IMR-90 (cell line): Measurements from ENCODE around the gene DNAJC4. TPM values are rescaled to one million over a fixed set of nuclear protein-coding genes. Genes with fewer than 3 reads are reported as not detected.

ENCODE experiments used
- ATAC-seq: fragments of 200-7000 bp; cut with Tn5 transposase; 2 replicates; pipeline ENCODE4 v1.9.1; 2020; ENCODE audit warnings: low read depth, mild to moderate bottlenecking, moderate library complexity
- BruUV-seq: library from RNA; stranded (reverse); fragments of 400-500 nt; replicated peaks from 2 replicates; lab custom pipeline; 2021; lab: Mats Ljungman, UMichigan
- CTCF ChIA-PET: fragments of 300-600 bp; formaldehyde crosslinking; extraction: SDS; loops from one replicate; lab custom pipeline; 2021; ENCODE audit warnings: antibody characterized with exemption; lab: Yijun Ruan, JAX
- POLR2A ChIA-PET: fragments of 300-600 bp; sonication (Branson Sonifier 250); formaldehyde crosslinking; loops from one replicate; lab custom pipeline; 2022; ENCODE audit warnings: antibody characterized with exemption; ENCODE audit not compliant: unreplicated experiment; lab: Charles Lee
- DNase-seq: peaks from one replicate; pipeline ENCODE4 v3.0.0; 2013
- H2AFZ ChIP-seq: replicated peaks from 2 replicates; pipeline ENCODE3; 2013; ENCODE audit warnings: low read length, mild to moderate bottlenecking; ENCODE audit not compliant: poor library complexity
- H2AK5ac ChIP-seq: 2 replicates; pipeline ENCODE4 v1.6.1; 2013; ENCODE audit warnings: low read depth, low read length, inconsistent platforms
- H2AK9ac ChIP-seq: replicated peaks from 2 replicates; pipeline ENCODE3; 2013; ENCODE audit warnings: mild to moderate bottlenecking, low read depth, low read length, moderate library complexity; ENCODE audit not compliant: poor library complexity
- H2BK120ac ChIP-seq: 2 replicates; pipeline ENCODE4 v1.6.1; 2013; ENCODE audit warnings: low read depth, low read length, inconsistent platforms
- H2BK15ac ChIP-seq: 3 replicates; pipeline ENCODE4 v1.6.1; 2013; ENCODE audit warnings: low read depth, low read length, inconsistent platforms
- H2BK20ac ChIP-seq: 2 replicates; pipeline ENCODE4 v1.6.1; 2013; ENCODE audit warnings: low read depth, mild to moderate bottlenecking, inconsistent platforms, low read length, moderate library complexity
- H2BK5ac ChIP-seq: 2 replicates; pipeline ENCODE4 v1.6.1; 2013; ENCODE audit warnings: mild to moderate bottlenecking, low read depth, low read length, inconsistent platforms; ENCODE audit not compliant: poor library complexity, severe bottlenecking
- H3K14ac ChIP-seq: replicated peaks from 2 replicates; pipeline ENCODE4 v1.6.1; 2013; ENCODE audit warnings: low read depth, low read length, inconsistent platforms
- H3K18ac ChIP-seq: 2 replicates; pipeline ENCODE4 v1.6.1; 2013; ENCODE audit warnings: low read depth, low read length, control low read depth
- H3K23ac ChIP-seq: 2 replicates; pipeline ENCODE4 v1.6.1; 2013; ENCODE audit warnings: low read depth, low read length, inconsistent platforms
- H3K27ac ChIP-seq: 2 replicates; pipeline ENCODE4 v1.5.1; 2013; ENCODE audit warnings: mild to moderate bottlenecking, control low read depth, low read length; ENCODE audit not compliant: insufficient read depth
- H3K27me3 ChIP-seq: 2 replicates; pipeline ENCODE4 v1.6.1; 2013; ENCODE audit warnings: low read length; ENCODE audit not compliant: control insufficient read depth, insufficient read depth
- H3K36me3 ChIP-seq: 2 replicates; pipeline ENCODE4 v1.6.1; 2013; ENCODE audit warnings: low read length, mixed read lengths; ENCODE audit not compliant: control insufficient read depth, insufficient read depth
- H3K4ac ChIP-seq: 2 replicates; pipeline ENCODE4 v1.6.1; 2013; ENCODE audit warnings: low read depth, low read length, inconsistent platforms
- H3K4me1 ChIP-seq: 2 replicates; pipeline ENCODE4 v1.6.1; 2013; ENCODE audit warnings: low read length, mixed read lengths; ENCODE audit not compliant: control insufficient read depth, insufficient read depth
- H3K4me2 ChIP-seq: 2 replicates; pipeline ENCODE4 v1.6.1; 2013; ENCODE audit warnings: low read depth, mild to moderate bottlenecking, control low read depth, low read length, moderate library complexity
- H3K4me3 ChIP-seq: 2 replicates; pipeline ENCODE4 v1.5.1; 2013; ENCODE audit warnings: low read depth, mild to moderate bottlenecking, control low read depth, low read length, moderate library complexity; ENCODE audit not compliant: insufficient read depth
- H3K56ac ChIP-seq: 2 replicates; pipeline ENCODE4 v1.6.1; 2013; ENCODE audit warnings: low read length, inconsistent platforms; ENCODE audit not compliant: insufficient read depth; ENCODE audit errors: extremely low read depth
- H3K79me1 ChIP-seq, 2 experiments: 2 replicates each; pipeline ENCODE4 v1.6.1; 2013; ENCODE audit warnings: low read length in 2 of 2, inconsistent platforms in 1 of 2, low read depth in 1 of 2
- H3K9ac ChIP-seq: 2 replicates; pipeline ENCODE4 v1.6.1; 2013; ENCODE audit warnings: low read depth, low read length, control low read depth
- H3K9me1 ChIP-seq: 2 replicates; pipeline ENCODE4 v1.6.1; 2013; ENCODE audit warnings: low read length, inconsistent platforms; ENCODE audit not compliant: insufficient read depth
- H3K9me3 ChIP-seq: 2 replicates; pipeline ENCODE4 v1.6.1; 2013; ENCODE audit warnings: low read length; ENCODE audit not compliant: control insufficient read depth, insufficient read depth
- H4K20me1 ChIP-seq: 2 replicates; pipeline ENCODE4 v1.6.1; 2013; ENCODE audit warnings: low read length, inconsistent platforms; ENCODE audit not compliant: insufficient read depth
- H4K5ac ChIP-seq: 2 replicates; pipeline ENCODE4 v1.6.1; 2013; ENCODE audit warnings: mild to moderate bottlenecking, low read depth, low read length, control low read depth
- H4K8ac ChIP-seq, 2 experiments: 2 replicates each; pipeline ENCODE4 v1.6.1; 2013; ENCODE audit warnings: low read depth in 2 of 2, low read length in 2 of 2, control low read depth in 1 of 2, inconsistent platforms in 1 of 2
- H4K91ac ChIP-seq: 2 replicates; pipeline ENCODE4 v1.6.1; 2013; ENCODE audit warnings: low read depth, low read length, inconsistent platforms; ENCODE audit not compliant: insufficient read depth
- BHLHE40 ChIP-seq: fragments of 150-350 bp; IDR thresholded peaks from 2 replicates; pipeline ENCODE4 v1.6.1; 2016; ENCODE audit warnings: mild to moderate bottlenecking, low read depth, low read length
- CHD1 ChIP-seq: IDR thresholded peaks from 2 replicates; pipeline ENCODE4 v1.6.1; 2012; ENCODE audit warnings: low read depth, low read length, improper control_type of control experiment
- MAFK ChIP-seq: IDR thresholded peaks from 2 replicates; pipeline ENCODE4 v1.6.1; 2012; ENCODE audit warnings: low read depth, low read length, improper control_type of control experiment
- WGBS, 2 experiments: methylation state at CpG; one replicate each; pipeline versions ENCODE4 v1.1.5 to v1.1.7; 2013; ENCODE audit warnings: missing lambda C conversion rate in 2 of 2; ENCODE audit not compliant: insufficient read length in 1 of 2; ENCODE audit errors: extremely low coverage in 2 of 2; 5-methylcytosine and 5-hydroxymethylcytosine counted together
- dilution Hi-C: fragments of 300-500 bp; cut with HindIII; formaldehyde crosslinking; loops from one replicate; pipeline ENCODE4 v1.14.3; 2018; ENCODE audit warnings: low sequenced_read_pairs; ENCODE audit not compliant: unreplicated experiment
- in situ Hi-C: fragments of 300-500 bp; cut with MboI; formaldehyde crosslinking; loops from 3 replicates; pipeline ENCODE4 v1.14.3; 2019; ENCODE audit warnings: low sequenced_read_pairs, inconsistent platforms, mixed read lengths
- intact Hi-C: fragments of 100-400 bp; cut with micrococcal nuclease; formaldehyde crosslinking; loops from 2 replicates; pipeline ENCODE4 v1.10.0; 2022
- polyA plus RNA-seq, 3 experiments: library from polyadenylated mRNA; depleted of rRNA; stranded (reverse); fragments of >200 nt; gene quantifications; 2 replicates each; pipeline ENCODE4 v1.2.3, GENCODE V29; 2012; ENCODE audit warnings: low replicate concordance in 1 of 3
- total RNA-seq: library from RNA; depleted of rRNA; stranded (reverse); fragments of >200 nt; gene quantifications from 2 replicates; pipeline ENCODE4 v1.2.3, GENCODE V29; 2012

The DNAJC4 gene
- total and polyA plus RNA-seq, 2 of the 4 experiments (the other 2 are of a cell fraction), result 2.2 to 22.8 TPM

- Histone ChIP-seq H3K18ac (no peak overlapping the region), H2BK20ac (no peak overlapping the region), H3K23ac (no peak overlapping the region), H3K9me1 (0 out of 2 replicates have a peak, but pooled peaks cover 5% of the 10 kb centered on the region), H2AFZ (no peak overlapping the region), H2BK5ac (no peak overlapping the region), H3K4me1 (peaks cover 16% of the 10 kb centered on the region), H4K91ac (no peak overlapping the region), H3K27ac (no peak overlapping the region), H2AK5ac (no peak overlapping the region), H3K36me3 (peaks cover 48% of the 10 kb centered on the region), H3K27me3 (no peaks in the 10 kb centered on the region), H2AK9ac (peak overlapping the region; percentile 35), H3K79me1 (peaks cover 7 to 37% of the 10 kb centered on the region in 2 experiments; a peak in 2 of 4 replicates), H2BK15ac (no peak overlapping the region), H4K5ac (no peak overlapping the region), H3K14ac (no peak overlapping the region), H3K56ac (no peak overlapping the region), H3K4ac (no peak overlapping the region), H3K9me3 (no peaks in the 10 kb centered on the region), H4K8ac (no peak overlapping the region), H3K4me3 (no peak overlapping the region), H2BK120ac (no peak overlapping the region), H3K9ac (no peak overlapping the region), H4K20me1 (no peaks in the 10 kb centered on the region), H3K4me2 (no peak overlapping the region)
- CTCF ChIA-PET, result no interaction called here
- DNase-seq (no peak), ATAC-seq (no peak)
- dilution Hi-C loops (no loop called here), intact Hi-C loops (no loop called here), in situ Hi-C loops (no loop called here)
- TF ChIP-seq BHLHE40 (no peak), CHD1 (no peak), MAFK (no peak)
- 93% methylated on average over 4 of the region's 8 CpGs; no CpG with 5 or more reads in 1 of the 2 experiments for WGBS, 2 experiments
- no TSS peak for BruUV-seq
- POLR2A ChIA-PET, result interaction anchor here (0.5 kb wide), 1 partner anchor 11 kb away, joined by 3 read pairs; no protein-coding TSS in a partner anchor
These were observed 33.6 kb downstream of the DNAJC4 start for GRCh38 chr11:64263947-64264317.
